K562 (cell line): Measurements from ENCODE around the gene TNFSF13. TPM values are rescaled to one million over a fixed set of nuclear protein-coding genes. Genes with fewer than 3 reads are reported as not detected.

ENCODE experiments used
- CREM ChIP-seq: IDR thresholded peaks from 2 replicates; pipeline ENCODE4 v1.6.1; 2014; ENCODE audit warnings: antibody characterized with exemption, low read depth
- CTBP1 ChIP-seq: fragments of 450-650 bp; IDR thresholded peaks from 2 replicates; pipeline ENCODE4 v1.6.1; 2016; ENCODE audit warnings: borderline replicate concordance
- CTCF ChIP-seq, 3 experiments: IDR thresholded peaks in 2 of 3; conservative IDR thresholded peaks in 1 of 3; 2 replicates each; pipeline ENCODE4 v1.5.1; 2011 to 2012; ENCODE audit warnings: low read length in 3 of 3, mild to moderate bottlenecking in 3 of 3, control low read depth in 2 of 3, improper control_type of control experiment in 1 of 3, inconsistent platforms in 1 of 3, low read depth in 1 of 3, mixed read lengths in 1 of 3, moderate library complexity in 1 of 3; ENCODE audit not compliant: insufficient read depth in 2 of 3
- CTCFL ChIP-seq: IDR thresholded peaks from 2 replicates; pipeline ENCODE4 v1.6.1; 2011; ENCODE audit warnings: borderline replicate concordance, low read depth, mild to moderate bottlenecking, moderate library complexity, low read length; ENCODE audit not compliant: insufficient read depth, poor library complexity, severe bottlenecking
- CXXC5 ChIP-seq: fragments of 250-450 bp; sonication (Bioruptor Pico); IDR thresholded peaks from 2 replicates; pipeline ENCODE4 v1.8.0; 2022; ENCODE audit warnings: inconsistent platforms, mild to moderate bottlenecking, moderate library complexity
- DDX20 ChIP-seq: fragments of 450-650 bp; IDR thresholded peaks from 2 replicates; pipeline ENCODE4 v1.6.1; 2016; ENCODE audit warnings: missing genetic modification characterization, low read depth, mild to moderate bottlenecking, missing compliant biosample characterization, moderate library complexity
- E2F6 ChIP-seq, 2 experiments: IDR thresholded peaks; 2 replicates each; pipeline ENCODE4 v1.6.1; 2011; ENCODE audit warnings: borderline replicate concordance in 1 of 2, control low read depth in 1 of 2, low read depth in 1 of 2, low read length in 1 of 2, mild to moderate bottlenecking in 1 of 2, mixed read lengths in 1 of 2, moderate library complexity in 1 of 2; ENCODE audit not compliant: insufficient read depth in 1 of 2, insufficient read length in 1 of 2, poor library complexity in 1 of 2, severe bottlenecking in 1 of 2; ENCODE audit errors: extremely low read depth in 1 of 2
- KLF1 ChIP-seq: fragments of 450-650 bp; IDR thresholded peaks from 2 replicates; pipeline ENCODE4 v1.6.1; 2016; ENCODE audit warnings: missing genetic modification characterization, missing compliant biosample characterization
- LEF1 ChIP-seq: fragments of 450-650 bp; IDR thresholded peaks from 2 replicates; pipeline ENCODE4 v1.6.1; 2016; ENCODE audit warnings: mild to moderate bottlenecking
- NRF1 ChIP-seq, 2 experiments: fragments of 450-650 bp; IDR thresholded peaks in 1 of 2; conservative IDR thresholded peaks in 1 of 2; 2 replicates each; pipeline ENCODE4 v1.6.1; 2014; ENCODE audit warnings: mild to moderate bottlenecking in 2 of 2
- SMC3 ChIP-seq: conservative IDR thresholded peaks from 2 replicates; pipeline ENCODE4 v1.6.1; 2011; ENCODE audit warnings: low read depth, low read length, improper control_type of control experiment; ENCODE audit not compliant: insufficient read depth
- TRIM28 ChIP-seq: fragments of 450-650 bp; IDR thresholded peaks from 2 replicates; pipeline ENCODE4 v1.6.1; 2017
- TSC22D4 ChIP-seq: fragments of 450-650 bp; IDR thresholded peaks from 2 replicates; pipeline ENCODE4 v1.6.1; 2016; ENCODE audit warnings: missing genetic modification characterization, missing biosample characterization, control low read depth
- ZNF395 ChIP-seq: fragments of 200-800 bp; sonication (Bioruptor generic); IDR thresholded peaks from 2 replicates; pipeline ENCODE4 v1.6.1; 2017; ENCODE audit warnings: missing genetic modification characterization, missing compliant biosample characterization
- ZNF583 ChIP-seq: fragments of 250-450 bp; sonication (Bioruptor Pico); IDR thresholded peaks from 2 replicates; pipeline ENCODE4 v1.4.0; 2020
- ZNF79 ChIP-seq: fragments of 250-450 bp; sonication (Bioruptor Pico); IDR thresholded peaks from 2 replicates; pipeline ENCODE4 v1.4.0; 2020; ENCODE audit warnings: low read depth, mild to moderate bottlenecking, moderate library complexity
- polyA plus RNA-seq, 8 experiments: library from polyadenylated mRNA; depleted of rRNA in 4 of 8; stranded (reverse) in 5 of 8; unstranded in 3 of 8; fragments of >200 nt; fragmentation: Nextera tagmentation in 2 of 8; fragmentation: Illumina TruSeq in 1 of 8; extraction: Ambion mirVana in 2 of 8; extraction: Trizol in 1 of 8; gene quantifications; 2 replicates each; pipeline versions ENCODE4 v1.2.1 to v1.2.3, GENCODE V29; 2011 to 2014; ENCODE audit warnings: inconsistent platforms in 1 of 8, missing spikeins in 1 of 8
- total RNA-seq, 7 experiments: library from RNA; depleted of rRNA in 6 of 7; stranded (reverse); fragments of >200 nt in 6 of 7; fragmentation: Illumina TruSeq in 2 of 7; extraction: Trizol in 2 of 7; gene quantifications; 2 replicates each; pipeline versions ENCODE4 v1.2.1 to v1.2.3, GENCODE V29; 2011 to 2021; ENCODE audit warnings: low replicate concordance in 1 of 7

The TNFSF13 gene
- total and polyA plus RNA-seq, 9 of the 15 experiments (the other 6 are each of a cell fraction or from before 2014, with no cell fraction given), result 0.04 to 0.51 (median 0.19) TPM; not detected in 1

GRCh38 chr17:7586673-7587419 is 28.3 kb downstream of the TNFSF13 start (continued):
- no peak for TF ChIP-seq DDX20 (tag)
- 0 out of 2 replicates have a peak, but pooled peaks have one; percentile 33 for TF ChIP-seq ZNF583 (CRISPR knock-in tag)
- peak; percentile 91 for TF ChIP-seq CTCFL
- no peak for TF ChIP-seq TSC22D4 (tag)
- peak; percentile 66 to 72 (median 68) for TF ChIP-seq CTCF (IDR thresholded peaks at IDR 0.05 in 2 of 3, conservative IDR thresholded peaks at IDR 0.05 in 1 of 3; ENCODE audit: insufficient read depth in 2 of 3, low read depth in 1 of 3, low read length in 3 of 3)
- TF ChIP-seq ZNF395, result no peak
- TF ChIP-seq ZNF79 (CRISPR knock-in tag), result no peak
- peak; percentile 27; the same call in 1 of the 2 replicates for TF ChIP-seq SMC3
- TF ChIP-seq NRF1 (conservative IDR thresholded peaks at IDR 0.05 in 1 of 2, IDR thresholded peaks at IDR 0.05 in 1 of 2), result no peak
- peak in 1 of 2 experiments; percentile 39 for TF ChIP-seq E2F6 (IDR thresholded peaks at IDR 0.05; ENCODE audit: borderline replicate concordance in 1 of 2, extremely low read depth in 1 of 2, insufficient read depth in 1 of 2, insufficient read length in 1 of 2, low read depth in 1 of 2, low read length in 1 of 2, poor library complexity in 1 of 2, severe bottlenecking in 1 of 2)
- no peak for TF ChIP-seq LEF1
- TF ChIP-seq CTBP1, result peak; percentile 39; the same call in 1 of the 2 replicates
- TF ChIP-seq TRIM28, result no peak
- peak; percentile 11; the same call in 1 of the 2 replicates for TF ChIP-seq CXXC5 (CRISPR knock-in tag)
- TF ChIP-seq KLF1 (tag), result no peak
- peak; percentile 52 for TF ChIP-seq CREM
